Psoas muscle (tissue), 8 donors: ENCODE measurements around the gene RPS19BP1. TPM values are rescaled to one million over a fixed set of nuclear protein-coding genes. Genes with fewer than 3 reads are reported as not detected.

Experiments
- ATAC-seq, 4 donors: fragments of 200-7000 bp; cut with Tn5 transposase; one replicate each; pipeline ENCODE4 v1.9.1; 2020; ENCODE audit warnings: moderate library complexity in 3 of 4, mild to moderate bottlenecking in 2 of 4
- DNase-seq, 2 donors: peaks; one replicate each; pipeline ENCODE4 v3.0.0-alpha.2; 2020
- H3K27ac ChIP-seq: fragments of 200-600 bp; one replicate; pipeline ENCODE4 v1.8.0; 2022
- H3K27me3 ChIP-seq, 3 donors: fragments of 200-600 bp in 1 of 3; one replicate each; pipeline versions ENCODE4 v1.6.1 to v1.8.0; 2013 to 2022; ENCODE audit warnings: low read length in 2 of 3, mild to moderate bottlenecking in 2 of 3, moderate library complexity in 1 of 3; ENCODE audit not compliant: insufficient read depth in 3 of 3
- H3K36me3 ChIP-seq, 2 donors: fragments of 200-600 bp in 1 of 2; one replicate each; pipeline versions ENCODE4 v1.6.1 to v1.8.0; 2013 to 2022; ENCODE audit warnings: low read depth in 1 of 2, mild to moderate bottlenecking in 1 of 2, moderate library complexity in 1 of 2; ENCODE audit not compliant: insufficient read depth in 1 of 2
- H3K4me1 ChIP-seq: fragments of 200-600 bp; one replicate; pipeline ENCODE4 v1.8.0; 2022
- H3K4me3 ChIP-seq: fragments of 200-600 bp; one replicate; pipeline ENCODE4 v1.8.0; 2022; ENCODE audit warnings: mild to moderate bottlenecking
- H3K9me3 ChIP-seq: fragments of 200-600 bp; one replicate; pipeline ENCODE4 v1.8.0; 2022
- CTCF ChIP-seq: fragments of 200-600 bp; IDR thresholded peaks from one replicate; pipeline ENCODE4 v1.8.0; 2022; ENCODE audit warnings: antibody characterized with exemption
- WGBS, 3 donors: extraction: QIAGEN DNeasy Blood & Tissue Kit; methylation state at CpG; one replicate each; pipeline versions ENCODE4 v1.1.6 to v1.1.7; 2013; 5-methylcytosine and 5-hydroxymethylcytosine counted together
- intact Hi-C, 2 donors: fragments of 100-400 bp; cut with DNase I; formaldehyde crosslinking; loops; one replicate each; pipeline versions ENCODE4 v1.11.0 to v1.14.2; 2022
- polyA plus RNA-seq, 3 donors: library from polyadenylated mRNA; stranded (reverse); fragments of 200-250 nt; gene quantifications; one replicate each; pipeline ENCODE4 v1.2.3, GENCODE V29; 2013
- total RNA-seq, 4 donors: library from RNA; stranded (reverse); fragmentation: NEBNext Ultra II Directional in 2 of 4; extraction: Animal tissue kit (Norgen Biotek cat#: 25700) in 2 of 4; gene quantifications; one replicate each; pipeline versions ENCODE4 v1.2.1 to v1.2.4, GENCODE V29; 2021 to 2023
- donor health status: healthy with polysubstance abuse.
- donor health status: DM: no; HTN: no; CAD: no; lungs with moderate emphysema.
- donor health status: Bipolar disorder and iron deficiency.
- donor health status: healthy.
- donor health status: DM: yes; HTN: yes; CAD: no.
- donor health status: DM: no; HTN: no; CAD: no.
- donor health status: DM: no; HTN: no; CAD: no.
- donor health status: DM: yes; HTN: yes; CAD: no.

The RPS19BP1 gene
- total and polyA plus RNA-seq, 7 donors, result 34.0 to 313 (median 52.6) TPM

GRCh38 chr22:39569066-39569465, 36.5 kb upstream of the RPS19BP1 start:
- Histone ChIP-seq H3K27ac (no peak overlapping the region), H3K9me3 (no peaks in the 10 kb centered on the region), H3K4me1 (no peaks in the 10 kb centered on the region), H3K36me3 (no peaks in the 10 kb centered on the region), H3K27me3 (peaks cover 0 to 6% (median 2%) of the 10 kb centered on the region in 3 donors), H3K4me3 (no peak overlapping the region)
- TF ChIP-seq CTCF, result no peak
- intact Hi-C loops, result loop anchor here in 1 of 2 donors (10.0 kb wide), 1 partner anchor 246 kb away; no protein-coding TSS in a partner anchor
- ATAC-seq (no peak), DNase-seq (no peak)
- WGBS, 3 donors, result 94 to 97% (median 94%) methylated on average over 7 of the region's 7 CpGs

GRCh38 chr22:39568278-39568981, 35.9 kb upstream of the RPS19BP1 start:
- TF ChIP-seq CTCF, result no peak

GRCh38 chr22:39567135-39567946, 34.8 kb upstream of the RPS19BP1 start:
- DNase-seq (no peak), ATAC-seq (no peak)
- 55 to 58% (median 58%) methylated on average over 13 to 14 of the region's 14 CpGs for WGBS, 3 donors
- no peaks in the 10 kb centered on the region for H3K9me3 ChIP-seq
- no peak overlapping the region for H3K27ac ChIP-seq
- H3K4me1 ChIP-seq, result no peaks in the 10 kb centered on the region
- no peaks in the 10 kb centered on the region for H3K36me3 ChIP-seq
- no peak overlapping the region for H3K4me3 ChIP-seq
- intact Hi-C loops, result loop anchor here in 1 of 2 donors (10.0 kb wide), 1 partner anchor 247 kb away; no protein-coding TSS in a partner anchor
- no peak for TF ChIP-seq CTCF
- peaks cover 0 to 16% (median 2%) of the 10 kb centered on the region in 3 donors for H3K27me3 ChIP-seq

More at GRCh38 chr22:39568278-39568981, 35.9 kb upstream of the RPS19BP1 start:
- H3K27me3 ChIP-seq, result peaks cover 0 to 12% (median 2%) of the 10 kb centered on the region in 3 donors
- WGBS, 3 donors, result 57 to 63% (median 60%) methylated on average over 19 of the region's 19 CpGs
- H3K4me3 ChIP-seq, result no peak overlapping the region
- no peaks in the 10 kb centered on the region for H3K36me3 ChIP-seq
- H3K4me1 ChIP-seq, result no peaks in the 10 kb centered on the region
- intact Hi-C loops, result loop anchor here in 1 of 2 donors (10.0 kb wide), 1 partner anchor 246 kb away; no protein-coding TSS in a partner anchor
- DNase-seq (no peak), ATAC-seq (no peak)
- H3K9me3 ChIP-seq, result no peaks in the 10 kb centered on the region
- no peak overlapping the region for H3K27ac ChIP-seq

- no peak for TF ChIP-seq CTCF
- Histone ChIP-seq H3K4me1 (no peaks in the 10 kb centered on the region), H3K4me3 (no peak overlapping the region), H3K36me3 (no peaks in the 10 kb centered on the region), H3K9me3 (no peaks in the 10 kb centered on the region), H3K27ac (no peak overlapping the region), H3K27me3 (peaks cover 0 to 22% (median 2%) of the 10 kb centered on the region in 3 donors)
- WGBS, 3 donors, result 96 to 97% (median 97%) methylated on average over 5 of the region's 5 CpGs
- ATAC-seq, result no peak
- DNase-seq, result no peak
- intact Hi-C loops, result loop anchor here in 1 of 2 donors (10.0 kb wide), 1 partner anchor 249 kb away; no protein-coding TSS in a partner anchor
Measured at GRCh38 chr22:39565414-39565944, 32.9 kb upstream of the RPS19BP1 start.
